Testis (tissue), 2 donors: Measurements from ENCODE around the gene POLR2A.
"Not testable (repeated sequence)": the region's sequence is repeated elsewhere in the genome, so short reads cannot be mapped to it uniquely, and the experiment has no call there.

Source experiments
- POLR2A ChIP-seq: fragments of 450-650 bp; IDR thresholded peaks from one replicate; pipeline ENCODE4 v1.6.1; 2017; ENCODE audit warnings: antibody characterized with exemption, mild to moderate bottlenecking, moderate library complexity
- TF ChIP-seq, protein P1 (sequence below), 3 experiments: fragments of 450-650 bp in 2 of 3; fragments of 200-600 bp in 1 of 3; sonication (generic) in 1 of 3; IDR thresholded peaks; one replicate each; pipeline ENCODE4 v1.5.1; 2016 to 2019; ENCODE audit warnings: antibody characterized with exemption in 3 of 3, mild to moderate bottlenecking in 2 of 3, moderate library complexity in 1 of 3

DNA sequence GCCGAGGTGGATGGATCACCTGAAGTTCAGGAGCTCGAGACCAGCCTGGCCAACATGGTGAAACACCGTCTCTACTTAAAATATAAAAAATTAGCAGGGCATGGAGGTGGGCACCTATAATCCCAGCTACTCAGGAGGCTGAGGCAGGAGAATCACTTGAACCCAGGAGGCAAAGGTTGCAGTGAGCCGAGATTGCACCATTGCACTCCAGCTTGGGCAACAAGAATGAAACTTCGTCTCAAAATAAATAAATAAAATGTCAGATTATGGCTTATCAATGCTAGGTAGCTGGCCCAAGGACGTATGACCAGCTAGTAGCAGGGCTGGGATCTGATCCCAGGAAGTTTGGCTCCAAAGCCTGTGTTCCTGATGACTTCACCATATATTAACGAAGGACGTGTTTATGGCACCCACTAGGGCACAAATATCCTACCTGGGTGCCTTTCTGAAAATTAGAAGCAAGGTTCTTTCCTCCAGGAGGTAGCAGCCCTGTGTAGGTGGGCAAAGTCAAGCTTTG, 13.7 kb upstream of the POLR2A start:
- TF ChIP-seq, protein P1, sequence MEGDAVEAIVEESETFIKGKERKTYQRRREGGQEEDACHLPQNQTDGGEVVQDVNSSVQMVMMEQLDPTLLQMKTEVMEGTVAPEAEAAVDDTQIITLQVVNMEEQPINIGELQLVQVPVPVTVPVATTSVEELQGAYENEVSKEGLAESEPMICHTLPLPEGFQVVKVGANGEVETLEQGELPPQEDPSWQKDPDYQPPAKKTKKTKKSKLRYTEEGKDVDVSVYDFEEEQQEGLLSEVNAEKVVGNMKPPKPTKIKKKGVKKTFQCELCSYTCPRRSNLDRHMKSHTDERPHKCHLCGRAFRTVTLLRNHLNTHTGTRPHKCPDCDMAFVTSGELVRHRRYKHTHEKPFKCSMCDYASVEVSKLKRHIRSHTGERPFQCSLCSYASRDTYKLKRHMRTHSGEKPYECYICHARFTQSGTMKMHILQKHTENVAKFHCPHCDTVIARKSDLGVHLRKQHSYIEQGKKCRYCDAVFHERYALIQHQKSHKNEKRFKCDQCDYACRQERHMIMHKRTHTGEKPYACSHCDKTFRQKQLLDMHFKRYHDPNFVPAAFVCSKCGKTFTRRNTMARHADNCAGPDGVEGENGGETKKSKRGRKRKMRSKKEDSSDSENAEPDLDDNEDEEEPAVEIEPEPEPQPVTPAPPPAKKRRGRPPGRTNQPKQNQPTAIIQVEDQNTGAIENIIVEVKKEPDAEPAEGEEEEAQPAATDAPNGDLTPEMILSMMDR (IDR thresholded peaks at IDR 0.05): not testable (repeated sequence)
- not testable (repeated sequence) for TF ChIP-seq POLR2A
